MV-4-11 (cell line): ENCODE results near the gene ANKRD10.
"Not testable (repeated sequence)": the region's sequence is repeated elsewhere in the genome, so short reads cannot be mapped to it uniquely, and the experiment has no call there.

Experiments used
- DNase-seq: peaks from one replicate; lab custom pipeline; 2025; lab: John Stamatoyannopoulos, UW

ANKRD10 gene

DNA sequence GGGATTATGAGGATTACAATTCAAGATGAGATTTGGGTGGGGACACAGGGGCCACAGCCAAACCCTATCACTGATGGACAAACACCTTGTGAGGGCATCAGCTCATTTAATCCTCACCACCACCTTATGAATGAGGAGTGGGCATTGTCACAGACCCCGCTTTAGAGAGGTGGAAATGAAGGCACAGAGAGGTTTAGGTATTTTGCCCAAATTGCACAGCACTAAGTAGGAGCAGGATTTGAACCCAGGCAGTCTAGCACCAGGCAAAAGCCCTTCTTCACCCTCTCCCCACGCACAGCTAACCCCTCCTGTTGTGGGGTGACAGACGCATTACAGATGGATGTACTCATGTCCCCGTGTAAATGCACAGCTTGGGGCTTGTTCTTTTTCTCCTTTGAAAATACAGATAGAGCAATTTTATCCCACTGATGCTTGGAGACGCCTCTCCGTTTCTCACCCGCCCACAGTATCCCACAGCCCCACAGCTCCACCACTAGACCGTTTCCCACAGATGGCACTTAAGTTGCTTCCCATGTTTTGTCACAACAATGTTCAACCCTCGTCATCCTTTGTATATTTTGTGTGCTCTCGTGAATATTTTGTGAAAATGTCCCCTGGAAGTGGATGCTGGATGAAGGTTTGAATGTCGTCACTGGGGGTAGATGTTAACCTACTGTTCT lies 48.2 kb downstream of the ANKRD10 start:
- no peak for DNase-seq

DNA sequence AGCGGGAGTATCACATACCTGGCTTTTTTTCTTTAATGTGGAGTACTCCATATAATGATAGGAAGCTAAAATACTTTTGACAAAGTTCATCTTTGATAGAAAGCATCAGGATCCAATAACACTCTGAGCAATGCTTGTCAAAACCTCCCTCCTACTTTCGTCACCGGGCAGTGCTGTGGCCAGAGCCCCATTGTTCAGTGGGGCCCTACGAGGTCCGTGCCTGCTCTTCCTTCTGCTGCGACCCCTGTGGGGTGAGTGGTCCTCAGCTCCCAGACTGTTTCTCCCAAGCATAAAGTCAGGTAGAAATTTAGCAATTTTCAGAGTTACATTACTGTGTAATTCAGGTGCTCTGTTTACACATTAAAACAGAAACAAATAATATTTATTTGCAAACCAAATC lies 51.2 kb downstream of the ANKRD10 start:
- DNase-seq = no peak

DNA sequence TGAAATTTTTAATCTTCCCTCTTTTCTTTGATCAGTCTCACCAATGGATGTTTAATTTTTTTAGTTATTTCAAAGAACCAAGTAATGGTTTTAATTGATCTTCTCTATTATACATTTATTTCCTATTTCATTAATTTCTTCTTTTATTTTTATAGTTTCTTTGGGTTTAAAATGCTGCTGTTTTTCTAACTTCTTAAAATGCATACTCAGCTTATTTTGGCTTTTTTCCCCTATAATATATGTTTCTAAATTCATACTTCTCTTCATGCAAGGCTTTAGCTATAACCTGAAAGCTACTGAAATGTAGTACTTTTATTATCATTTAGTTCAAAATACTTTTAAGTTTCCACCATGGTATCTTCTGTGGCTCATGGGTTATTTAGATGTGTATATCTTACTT lies 53.9 kb downstream of the ANKRD10 start:
- no peak for DNase-seq

DNA sequence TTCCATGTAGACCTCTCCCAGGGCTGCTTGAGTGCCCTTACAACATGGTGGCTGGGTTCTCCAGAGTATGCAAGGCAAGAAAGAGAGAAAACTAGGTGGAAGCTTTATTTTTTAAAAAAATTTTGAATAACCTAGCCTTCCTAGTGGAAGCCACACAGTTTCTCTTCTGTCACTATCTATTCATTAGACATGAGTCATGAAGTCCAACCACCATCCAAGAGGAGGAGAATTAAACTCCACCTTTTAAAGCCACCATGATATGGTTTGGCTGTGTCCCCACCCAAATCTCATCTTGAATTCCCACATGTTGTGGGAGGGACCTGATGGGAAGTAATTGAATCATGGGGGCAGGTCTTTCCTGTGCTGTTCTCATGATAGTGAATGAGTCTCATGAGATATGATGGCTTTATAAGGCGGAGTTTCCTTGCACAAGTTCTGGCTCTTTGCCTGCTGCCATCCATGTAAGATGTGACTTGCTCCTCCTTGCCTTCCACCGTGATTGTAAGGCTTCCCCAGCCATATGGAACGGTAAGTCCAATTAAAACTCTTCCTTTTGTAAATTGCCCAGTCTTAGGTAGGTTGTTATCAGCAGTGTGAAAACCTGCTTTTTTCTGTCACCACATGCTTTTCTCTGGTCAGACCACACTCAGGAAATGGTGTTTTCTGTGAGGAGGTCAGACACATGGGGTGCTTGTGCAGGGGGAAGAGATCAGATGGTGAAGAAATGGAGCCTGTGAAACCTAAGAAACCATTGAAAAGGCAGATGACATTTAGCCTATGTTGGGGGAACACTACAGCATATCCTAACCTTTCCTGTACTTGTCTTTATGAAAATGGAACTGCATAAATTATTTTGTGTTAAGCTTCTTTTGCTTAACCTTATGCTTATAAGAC lies 57.7 kb downstream of the ANKRD10 start:
- DNase-seq = peak; percentile 8

DNA sequence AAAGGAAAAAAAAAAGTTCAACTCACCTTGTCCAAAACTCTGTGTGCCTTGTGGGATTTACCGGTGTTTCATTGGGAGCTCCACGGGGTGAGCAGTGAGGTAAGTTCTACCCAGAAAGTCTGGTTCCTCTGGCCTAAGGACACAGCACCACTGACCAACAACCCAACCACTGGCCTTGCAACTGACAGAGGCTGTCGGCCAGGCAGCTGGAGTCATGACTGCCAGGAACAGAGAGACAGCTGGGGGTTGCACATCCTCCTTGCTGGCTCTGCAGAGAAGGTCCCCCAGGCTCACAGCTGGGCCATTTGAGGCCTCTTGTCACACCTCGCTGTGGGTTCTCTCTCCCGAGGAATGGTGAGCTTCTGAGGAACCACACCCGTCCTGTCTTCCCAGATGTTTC lies 59.5 kb downstream of the ANKRD10 start:
- peak; percentile 8 for DNase-seq

DNA sequence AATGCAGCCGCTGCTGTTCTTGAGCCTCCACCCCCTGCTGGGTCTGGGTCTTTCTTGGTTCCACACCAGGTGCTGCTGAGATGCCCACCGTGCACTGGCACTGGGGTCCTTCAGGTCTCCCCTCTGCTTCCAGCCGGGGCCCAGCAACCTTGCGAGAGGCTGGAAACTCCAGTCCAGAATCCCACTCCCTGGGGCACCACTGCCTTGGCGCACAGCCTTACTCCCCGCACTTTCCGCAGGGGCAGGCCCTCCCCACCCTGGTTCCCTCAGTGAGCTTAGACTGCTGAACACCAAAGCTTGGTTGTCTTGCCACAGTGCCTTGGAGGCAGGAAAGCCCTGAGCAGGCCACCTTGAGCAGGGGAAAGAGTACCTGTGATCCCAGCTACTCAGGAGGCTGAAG lies 60.0 kb downstream of the ANKRD10 start:
- no peak for DNase-seq

DNA sequence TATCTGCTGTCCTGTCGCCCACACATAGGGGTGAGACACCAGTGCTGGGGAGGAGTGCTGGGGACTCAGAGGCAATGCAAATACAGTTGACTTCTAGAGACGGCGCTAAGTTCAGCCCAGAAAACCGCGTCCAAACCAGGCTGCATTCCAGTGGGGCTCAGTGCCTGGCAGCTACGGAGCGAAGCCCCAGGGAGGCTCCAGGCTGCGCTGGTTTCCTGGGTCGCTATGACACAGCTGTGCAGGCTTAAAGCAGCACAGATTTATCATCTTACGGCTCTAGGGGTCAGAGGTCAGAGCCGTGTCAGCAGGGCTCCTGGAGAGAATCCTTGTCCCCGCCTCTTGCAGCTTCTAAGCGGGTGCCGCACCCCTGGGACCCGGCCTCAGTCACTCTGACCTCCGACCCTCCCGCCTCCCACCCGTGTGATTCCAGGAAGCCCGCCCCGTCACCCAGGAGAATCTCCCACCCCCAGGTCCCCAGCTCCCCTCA lies 61.6 kb downstream of the ANKRD10 start:
- DNase-seq = no peak

DNA sequence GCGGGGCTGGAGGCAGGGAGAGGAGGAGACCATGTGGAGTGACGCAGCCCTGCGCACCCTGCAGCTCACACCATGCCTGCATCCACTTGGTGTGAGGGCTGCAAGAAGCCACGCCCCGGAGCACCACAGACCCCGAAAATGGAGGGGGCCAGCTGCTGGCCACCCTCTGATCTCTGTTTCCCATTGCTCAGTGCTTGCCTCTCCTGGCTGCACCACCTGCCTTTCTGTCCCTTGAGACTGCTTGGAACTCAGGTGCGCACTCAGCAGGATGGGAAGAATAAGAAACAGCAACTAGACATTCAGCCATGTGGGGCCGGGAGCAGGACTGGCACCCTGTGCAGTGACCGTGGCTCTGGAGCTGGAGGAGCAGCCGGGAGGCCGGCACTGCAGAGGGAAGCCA lies 64.0 kb downstream of the ANKRD10 start:
- DNase-seq = no peak

DNA sequence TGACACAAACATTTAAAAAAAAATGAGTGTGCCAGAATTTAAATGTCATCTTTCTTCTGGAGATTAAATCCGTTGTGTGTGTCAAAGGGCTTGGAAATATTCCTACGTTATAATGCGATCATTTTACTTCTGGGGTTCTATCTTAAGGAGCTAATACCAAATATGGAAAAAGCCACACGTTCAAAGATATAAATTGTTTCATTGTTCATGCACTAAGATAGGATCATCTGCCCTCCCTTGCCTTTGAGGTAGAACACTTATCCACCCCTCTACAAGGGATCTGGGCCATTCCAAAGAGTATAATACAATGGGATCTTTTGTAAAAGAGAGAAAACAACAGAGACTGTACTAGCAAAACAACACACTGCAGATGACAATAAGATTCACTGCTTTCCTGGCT lies 64.9 kb downstream of the ANKRD10 start:
- DNase-seq = no peak

DNA sequence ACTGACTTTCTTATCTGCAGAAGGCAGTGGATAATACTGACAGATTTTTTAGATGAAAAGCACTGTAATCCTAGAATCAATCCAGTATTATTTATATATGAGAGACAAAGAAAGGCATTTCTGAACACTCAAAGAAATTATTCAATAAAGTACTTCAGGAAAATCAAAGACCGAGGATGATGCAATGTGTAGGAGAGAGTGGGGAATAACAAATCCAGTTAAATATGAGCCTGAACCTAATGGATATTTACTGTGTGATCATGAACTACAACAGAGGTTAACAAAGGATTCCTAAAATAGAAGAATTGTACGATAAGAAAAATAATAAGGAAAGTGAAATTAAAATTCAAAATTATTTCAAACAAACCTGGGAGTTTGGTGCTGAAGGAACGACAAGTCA lies 69.3 kb downstream of the ANKRD10 start:
- DNase-seq = no peak

DNA sequence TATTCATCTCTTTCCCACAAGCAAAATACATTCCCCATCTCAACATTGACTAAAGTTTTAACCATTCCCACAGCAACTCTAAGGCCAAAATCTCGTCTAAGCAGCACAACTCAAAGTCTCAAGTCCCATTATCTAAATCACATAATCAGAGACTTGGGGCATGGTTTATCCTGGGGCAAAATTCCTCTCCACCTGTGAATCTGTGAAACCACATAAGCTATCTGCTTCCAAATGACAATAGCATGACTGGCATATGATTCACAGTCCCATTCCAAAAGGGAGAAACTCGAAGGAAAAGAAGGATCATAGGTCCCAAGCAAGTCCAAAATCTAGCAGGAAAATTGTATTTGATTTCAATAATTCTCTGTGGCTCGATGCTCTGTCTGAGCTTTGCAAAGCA lies 73.0 kb downstream of the ANKRD10 start:
- DNase-seq = no peak

DNA sequence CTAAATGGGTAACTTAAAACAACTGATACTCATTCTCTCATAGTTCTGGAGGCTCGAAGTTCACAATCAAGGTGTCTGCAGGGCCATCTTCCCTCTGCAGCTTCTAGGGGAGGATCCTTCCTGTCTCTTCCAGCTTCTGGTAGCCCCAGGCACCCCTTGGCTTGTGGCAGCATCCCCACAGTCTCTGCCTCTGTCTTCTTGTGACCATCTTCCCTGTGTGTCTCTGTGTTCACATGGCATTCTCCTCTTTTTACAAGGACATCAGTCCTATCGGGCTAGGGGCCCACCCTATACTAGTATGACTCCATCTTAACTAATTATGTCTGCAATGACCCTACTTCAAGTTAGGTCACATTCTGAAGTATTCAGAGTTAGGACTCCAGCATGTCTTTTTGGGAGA lies 73.5 kb downstream of the ANKRD10 start:
- no peak for DNase-seq

DNA sequence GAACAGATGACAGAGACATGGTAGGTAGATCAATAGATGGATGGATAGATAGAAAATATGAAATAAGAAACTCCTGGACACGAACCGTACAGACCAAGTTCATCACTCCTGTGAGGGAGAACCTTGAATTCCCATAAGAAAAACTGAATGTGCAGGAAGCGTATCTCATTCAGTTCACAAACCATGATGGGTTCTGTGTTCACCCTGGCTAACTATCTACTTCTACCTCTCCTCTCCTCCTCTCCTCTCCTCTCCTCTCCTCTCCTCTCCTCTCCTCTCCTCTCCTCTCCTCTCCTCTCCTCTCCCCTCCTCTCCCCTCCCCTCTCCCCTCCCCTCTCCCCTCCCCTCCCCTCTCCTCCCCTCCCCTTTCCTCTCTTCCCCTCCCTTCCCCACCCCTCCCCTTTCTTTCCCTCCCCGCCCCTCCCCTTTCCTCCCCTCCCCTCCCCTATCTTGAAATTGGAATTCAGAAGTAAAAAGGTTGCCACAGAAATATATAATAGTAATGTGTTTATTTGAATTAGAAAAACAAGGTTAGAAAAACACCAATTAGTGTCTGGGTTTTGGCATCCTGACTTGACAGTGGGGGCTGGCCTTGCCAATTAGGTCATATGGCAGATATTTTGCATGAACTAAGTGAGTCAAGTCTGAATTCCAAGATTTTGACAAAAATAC lies 75.9 kb downstream of the ANKRD10 start:
- no peak for DNase-seq

DNA sequence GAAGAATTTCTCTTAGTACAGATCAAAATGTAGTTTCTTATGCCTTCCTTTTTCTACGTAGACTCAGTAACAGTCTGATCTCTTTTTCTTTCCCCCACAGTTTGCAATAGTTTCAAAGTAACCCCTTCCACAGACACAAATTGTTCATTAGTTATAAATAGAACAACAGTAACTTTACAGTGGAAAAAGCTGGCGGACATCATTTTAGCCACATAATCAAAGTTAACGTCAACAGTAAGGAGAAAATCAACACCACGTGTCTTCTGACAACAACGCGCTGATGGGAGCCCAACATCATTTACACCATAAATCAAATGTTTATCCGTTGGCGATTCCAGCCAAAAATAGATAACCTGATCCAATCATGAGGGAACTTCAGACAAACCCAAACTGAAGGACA lies 76.8 kb downstream of the ANKRD10 start:
- DNase-seq = no peak

DNA sequence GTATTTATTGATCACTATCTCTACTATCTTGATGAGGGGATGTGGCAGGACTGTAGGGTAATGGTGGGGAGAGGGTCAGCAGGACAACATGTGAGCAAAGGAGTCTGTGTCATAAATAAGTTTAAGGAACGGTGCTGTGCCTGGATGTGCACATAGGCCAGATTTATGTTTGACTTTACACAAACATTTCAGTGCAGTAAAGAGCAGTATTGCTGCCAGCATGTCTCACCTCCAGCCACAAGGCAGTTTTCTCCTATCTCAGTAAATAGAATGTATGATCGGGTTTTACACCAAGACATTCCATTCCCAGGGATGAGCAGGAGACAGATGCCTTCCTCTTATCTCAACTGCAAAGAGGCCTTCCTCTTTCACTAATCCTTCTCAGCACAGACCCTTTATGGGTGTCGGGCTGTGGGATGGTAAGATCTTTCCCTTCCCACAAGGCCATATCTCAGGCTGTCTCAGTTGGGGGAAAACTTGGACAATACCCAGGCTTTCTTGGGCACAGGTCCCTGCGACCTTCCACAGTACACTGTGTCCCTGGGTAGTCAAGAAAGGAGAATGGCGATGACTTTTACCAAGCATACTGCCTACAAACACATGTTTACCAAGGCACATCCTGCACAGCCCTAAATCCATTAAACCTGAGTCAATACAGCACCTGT lies 77.3 kb downstream of the ANKRD10 start:
- not testable (repeated sequence) for DNase-seq

DNA sequence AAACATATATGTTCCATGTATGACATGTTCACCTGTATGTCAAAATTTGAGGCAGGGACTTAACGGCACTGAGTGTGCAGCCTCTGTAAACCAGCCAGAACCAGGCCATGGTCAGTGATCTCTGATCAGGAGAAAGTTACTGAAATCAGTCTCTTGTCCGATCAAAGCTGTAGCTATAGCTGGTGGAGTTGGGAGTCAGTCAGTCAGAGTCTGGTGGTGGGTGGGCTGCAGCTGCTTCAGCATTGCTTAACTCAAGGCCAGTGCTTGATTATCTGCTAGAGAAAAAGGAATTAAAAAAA lies 78.3 kb downstream of the ANKRD10 start:
- no peak for DNase-seq

DNA sequence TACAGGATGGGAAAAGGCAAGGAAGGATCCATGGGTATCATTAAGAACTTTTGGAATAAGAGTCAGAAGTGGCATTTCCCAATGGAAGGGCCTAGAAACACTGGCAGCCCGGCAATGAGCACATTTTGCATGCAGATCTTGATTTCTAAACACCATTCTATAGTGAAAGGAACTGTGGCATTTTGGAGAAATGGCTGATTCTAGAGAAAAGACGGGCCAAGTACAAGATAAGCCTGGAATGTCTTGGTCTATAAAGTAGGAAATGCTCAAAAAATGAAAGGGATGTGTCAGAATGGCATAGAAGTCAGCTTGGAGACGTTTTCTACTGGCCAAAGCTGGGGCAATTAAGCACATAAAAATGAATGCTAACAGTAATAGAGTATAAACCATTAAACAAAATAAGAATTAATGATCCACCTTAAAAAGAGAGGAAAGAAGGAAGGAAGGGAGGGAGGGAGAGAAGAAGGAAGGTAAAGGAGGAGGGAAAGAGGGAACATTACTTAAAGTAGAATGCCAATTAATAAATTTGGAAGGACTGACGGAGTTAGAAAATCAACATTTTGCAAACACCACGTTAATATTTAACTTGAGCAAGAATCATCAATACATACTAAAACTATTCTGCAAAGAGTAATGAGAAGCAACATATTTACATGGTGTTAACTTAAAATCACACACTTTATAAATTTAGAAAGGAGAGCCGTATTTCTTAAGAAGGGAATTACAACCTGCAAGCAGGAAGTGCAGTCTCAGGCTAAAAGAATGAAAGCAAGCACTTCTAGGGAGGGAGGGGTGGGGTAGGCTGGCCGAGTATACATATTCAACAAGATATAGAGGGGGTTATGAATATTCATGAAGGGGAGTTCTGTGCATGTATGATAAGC lies 78.9 kb downstream of the ANKRD10 start:
- DNase-seq = no peak

DNA sequence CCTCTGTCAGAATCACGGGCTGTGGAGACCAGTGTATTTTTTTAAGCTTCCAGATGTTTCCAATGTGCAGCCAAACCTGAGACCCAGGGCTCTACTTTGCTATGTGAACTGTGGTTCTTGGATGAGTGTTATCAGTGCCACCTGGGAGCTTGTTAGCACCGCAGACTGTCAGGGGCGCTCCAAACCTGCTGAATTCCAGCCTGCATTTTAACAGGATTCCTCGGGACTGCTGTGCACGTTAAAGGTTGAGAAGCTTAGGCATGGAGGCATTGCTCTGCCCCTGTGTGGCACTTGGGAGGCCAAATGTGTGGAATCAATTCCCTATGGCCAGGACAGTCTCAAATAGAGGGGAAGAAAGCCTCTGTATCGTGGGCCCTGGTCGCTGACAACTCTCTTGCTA lies 80.3 kb downstream of the ANKRD10 start:
- no peak for DNase-seq

DNA sequence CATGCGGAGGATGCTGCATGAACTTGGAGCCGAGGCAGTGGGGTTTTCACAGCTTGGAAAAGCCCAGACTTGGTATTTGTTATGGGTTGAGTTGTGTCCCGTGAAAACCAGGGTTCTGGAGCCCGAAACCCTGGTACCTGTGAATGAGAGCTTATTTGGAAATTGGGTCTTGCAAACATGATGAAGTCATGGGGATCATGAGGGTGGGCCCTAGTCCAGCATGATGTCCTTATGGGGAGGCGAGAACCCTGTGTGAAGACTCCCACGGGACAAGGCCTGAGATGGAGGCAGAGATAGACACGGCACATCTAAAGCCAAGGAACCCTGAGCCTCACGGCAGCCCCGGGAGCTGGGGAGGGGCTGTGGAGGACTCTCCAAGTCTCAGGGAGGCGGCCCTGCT lies 82.3 kb downstream of the ANKRD10 start:
- DNase-seq = no peak

DNA sequence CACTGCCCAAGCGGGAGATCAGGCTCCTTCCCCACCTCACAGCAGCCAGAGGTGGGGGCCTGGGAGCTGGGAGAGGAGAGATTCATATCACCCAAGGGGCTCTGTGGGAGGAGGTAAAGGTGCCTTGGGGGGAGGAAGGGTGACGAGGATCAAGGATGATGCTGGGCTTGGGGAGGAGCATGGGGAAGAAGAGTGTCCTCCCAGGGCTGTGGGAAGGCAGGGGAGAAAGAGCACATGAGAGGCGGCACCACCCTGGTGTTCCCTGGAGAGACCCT lies 82.7 kb downstream of the ANKRD10 start:
- DNase-seq = no peak

DNA sequence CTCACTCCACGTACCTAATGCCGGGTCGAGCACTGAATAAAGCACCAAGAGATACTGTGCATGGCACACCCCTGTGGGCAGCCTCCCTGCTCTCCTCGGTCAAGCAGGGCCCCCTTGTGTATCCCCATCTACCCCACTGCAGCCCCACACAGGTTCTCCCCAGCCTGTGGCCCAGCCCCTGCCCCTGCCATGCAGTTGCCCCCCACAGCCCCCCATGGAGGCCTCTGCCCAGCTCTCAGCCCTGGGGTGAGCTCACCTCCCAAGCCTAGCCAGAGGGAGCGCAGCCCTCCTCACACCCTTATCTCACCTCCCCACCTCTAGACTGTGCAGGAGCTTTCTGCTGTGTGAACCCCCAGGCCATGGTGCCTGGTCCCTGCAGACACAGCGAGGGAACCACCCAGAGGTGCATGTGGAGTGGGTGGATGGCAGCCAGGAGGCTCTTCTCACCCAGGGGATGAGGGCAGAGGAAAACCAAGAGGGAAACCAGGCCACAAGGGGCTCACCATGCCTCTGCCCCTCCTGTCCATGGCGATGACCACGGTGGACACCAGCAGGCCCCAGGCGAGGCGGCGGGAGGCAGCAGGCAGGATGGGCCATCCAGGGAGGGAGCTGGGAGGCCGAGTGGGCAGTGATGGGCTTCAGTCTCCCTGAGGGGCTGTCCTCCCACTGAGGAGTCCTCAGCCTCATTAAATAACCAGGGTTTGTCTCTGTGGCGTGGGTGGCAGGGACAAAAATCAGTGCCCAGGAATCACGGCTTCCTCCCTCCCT lies 83.2 kb downstream of the ANKRD10 start:
- DNase-seq = no peak
